NCI-H345 (cell line): ENCODE data around the gene ECD.

Experiments used
- DNase-seq: peaks from one replicate; lab custom pipeline; 2025; lab: John Stamatoyannopoulos, UW

ECD gene

GRCh38 chr10:73167783-73168464, at the start of gene ECD, which contains the start of gene FAM149B1:
ECD (minus strand) TSS chr10:73168008; CDS start chr10:73163937, 4,071 bp downstream.
FAM149B1 (plus strand) TSS chr10:73168119; CDS start chr10:73168340, 221 bp downstream.
- peak; percentile 88 for DNase-seq

- DNase-seq = no peak
Observed at GRCh38 chr10:73215749-73216148, 47.9 kb upstream of the ECD start.

GRCh38 chr10:73211106-73211811, 43.5 kb upstream of the ECD start:
- DNase-seq = no peak

GRCh38 chr10:73210395-73211105, 42.7 kb upstream of the ECD start:
- no peak for DNase-seq

- no peak for DNase-seq
Observed at GRCh38 chr10:73209705-73210104, 41.9 kb upstream of the ECD start.

GRCh38 chr10:73207883-73208282, 40.1 kb upstream of the ECD start:
- DNase-seq = no peak

- no peak for DNase-seq
Observed at GRCh38 chr10:73206385-73206784, 38.6 kb upstream of the ECD start.

GRCh38 chr10:73205890-73206289, 38.1 kb upstream of the ECD start:
- no peak for DNase-seq

GRCh38 chr10:73205081-73205480, 37.3 kb upstream of the ECD start:
- DNase-seq = no peak

GRCh38 chr10:73190188-73190587, 22.4 kb upstream of the ECD start:
- no peak for DNase-seq

GRCh38 chr10:73186266-73186665, 18.5 kb upstream of the ECD start:
- no peak for DNase-seq

GRCh38 chr10:73183667-73184281, 16.0 kb upstream of the ECD start:
- DNase-seq = no peak

GRCh38 chr10:73182568-73182967, 14.8 kb upstream of the ECD start:
- DNase-seq = no peak

- no peak for DNase-seq
Observed at GRCh38 chr10:73174148-73174925, 6.5 kb upstream of the ECD start.

GRCh38 chr10:73172867-73173266, 5.1 kb upstream of the ECD start:
- DNase-seq = no peak

GRCh38 chr10:73169320-73169719, 1.5 kb upstream of the ECD start:
- DNase-seq = no peak

- peak; percentile 9 for DNase-seq
Observed at GRCh38 chr10:73168465-73168803, 626 bp upstream of the ECD start.

GRCh38 chr10:73167458-73167782, 388 bp downstream of the ECD start:
- no peak for DNase-seq

- DNase-seq = no peak
Observed at GRCh38 chr10:73166972-73167371, 836 bp downstream of the ECD start.

GRCh38 chr10:73163096-73163495, 4.7 kb downstream of the ECD start:
- no peak for DNase-seq

GRCh38 chr10:73161662-73162061, 6.1 kb downstream of the ECD start:
- no peak for DNase-seq

GRCh38 chr10:73161079-73161478, 6.7 kb downstream of the ECD start:
- no peak for DNase-seq
